ENCODE measurements around the gene HOXA1. TPM values are rescaled to one million over a fixed set of nuclear protein-coding genes. Genes with fewer than 3 reads are reported as not detected.
"Not testable (repeated sequence)": the region's sequence is repeated elsewhere in the genome, so short reads cannot be mapped to it uniquely, and the experiment has no call there.

The HOXA1 gene
- polyA plus RNA-seq, 4 donors: 0.49 to 4.5 (median 0.81) TPM; not detected in 1

DNA sequence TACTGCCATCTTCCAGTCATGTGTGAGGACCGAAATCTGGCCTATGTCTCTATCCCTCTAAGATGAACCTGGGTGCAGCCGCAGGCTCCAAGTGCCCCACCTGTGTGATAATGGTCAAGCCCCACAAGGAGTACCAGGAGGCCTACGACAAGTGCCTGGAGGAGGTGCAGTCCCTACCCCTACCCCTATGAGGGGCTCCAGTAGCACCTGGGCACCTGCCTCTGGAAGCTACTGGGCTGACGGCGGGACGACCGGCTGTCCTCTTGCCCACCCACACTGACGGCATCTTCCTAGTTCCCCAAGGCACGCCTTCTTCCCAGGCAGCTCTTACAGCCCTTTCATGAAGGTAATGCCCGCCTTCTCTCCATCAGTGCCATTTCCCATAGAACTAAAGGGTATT lies 47.4 kb downstream of the HOXA1 start:
- FAIRE-seq: no peak
- Histone ChIP-seq H3K4me3 (ENCODE audit: low read depth in 1 of 3, low read length in 3 of 3) (no peak overlapping the region), H3K4me1 (ENCODE audit: control insufficient read depth in 3 of 3, insufficient read depth in 2 of 3, low read depth in 1 of 3, low read length in 2 of 3) (no peaks in the 10 kb centered on the region), H3K27me3 (ENCODE audit: control insufficient read depth in 3 of 3, insufficient read depth in 3 of 3, low read length in 3 of 3) (no peaks in the 10 kb centered on the region), H3K9me3 (ENCODE audit: control insufficient read depth in 2 of 2, insufficient read depth in 1 of 2, low read depth in 1 of 2, low read length in 1 of 2) (no peaks in the 10 kb centered on the region), H3K36me3 (ENCODE audit: control insufficient read depth in 3 of 3, insufficient read depth in 2 of 3, low read depth in 1 of 3, low read length in 3 of 3) (no peaks in the 10 kb centered on the region), H3K27ac (ENCODE audit: low read depth in 1 of 3, low read length in 2 of 3) (no peak overlapping the region)
- 91 to 93% (median 91%) methylated on average over 10 of the region's 10 CpGs for WGBS, 3 donors
- no peak for DNase-seq

DNA sequence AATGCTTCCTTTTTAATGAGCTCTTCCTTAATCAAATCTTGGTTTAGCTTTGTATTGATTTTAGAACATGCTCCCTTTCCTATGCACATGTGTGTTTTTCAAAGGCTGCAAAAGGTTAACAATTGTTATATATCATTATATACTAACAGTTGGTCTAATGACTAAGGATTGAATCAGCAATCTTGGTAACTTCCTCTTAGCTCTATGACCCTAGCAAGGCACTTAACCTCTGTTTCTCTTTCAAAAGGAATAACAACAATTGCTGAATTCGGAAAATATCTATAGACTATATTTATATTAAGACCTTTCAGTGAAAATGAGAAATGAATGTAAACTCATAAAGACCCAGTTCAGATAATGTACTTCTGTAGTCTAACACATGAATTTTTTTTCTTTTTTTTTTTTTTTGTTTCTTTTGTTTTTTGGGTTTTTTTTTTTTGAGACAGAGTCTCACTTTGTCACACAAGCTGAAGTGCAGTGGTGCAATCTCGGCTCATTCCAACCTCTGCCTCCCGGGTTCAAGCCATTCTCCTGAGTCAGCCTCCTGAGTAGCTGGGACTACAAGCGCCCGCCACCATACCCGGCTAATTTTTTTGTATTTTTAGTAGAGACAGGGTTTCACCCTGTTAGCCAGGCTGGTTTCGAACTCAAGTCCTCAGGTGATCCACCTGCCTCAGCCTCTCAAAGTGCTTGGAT lies 48.8 kb downstream of the HOXA1 start:
- no peaks in the 10 kb centered on the region for H3K36me3 ChIP-seq (ENCODE audit: control insufficient read depth in 3 of 3, insufficient read depth in 2 of 3, low read depth in 1 of 3, low read length in 3 of 3)
- no peak overlapping the region for H3K27ac ChIP-seq (ENCODE audit: low read depth in 1 of 3, low read length in 2 of 3)
- H3K4me3 ChIP-seq (ENCODE audit: low read depth in 1 of 3, low read length in 3 of 3): no peak overlapping the region
- FAIRE-seq (no peak), DNase-seq (no peak)
- 77 to 93% (median 86%) methylated on average over 7 of the region's 7 CpGs for WGBS, 3 donors
- no peaks in the 10 kb centered on the region for H3K27me3 ChIP-seq (ENCODE audit: control insufficient read depth in 3 of 3, insufficient read depth in 3 of 3, low read length in 3 of 3)
- H3K9me3 ChIP-seq (ENCODE audit: control insufficient read depth in 2 of 2, insufficient read depth in 1 of 2, low read depth in 1 of 2, low read length in 1 of 2): no peaks in the 10 kb centered on the region
- no peaks in the 10 kb centered on the region for H3K4me1 ChIP-seq (ENCODE audit: control insufficient read depth in 3 of 3, insufficient read depth in 2 of 3, low read depth in 1 of 3, low read length in 2 of 3)

DNA sequence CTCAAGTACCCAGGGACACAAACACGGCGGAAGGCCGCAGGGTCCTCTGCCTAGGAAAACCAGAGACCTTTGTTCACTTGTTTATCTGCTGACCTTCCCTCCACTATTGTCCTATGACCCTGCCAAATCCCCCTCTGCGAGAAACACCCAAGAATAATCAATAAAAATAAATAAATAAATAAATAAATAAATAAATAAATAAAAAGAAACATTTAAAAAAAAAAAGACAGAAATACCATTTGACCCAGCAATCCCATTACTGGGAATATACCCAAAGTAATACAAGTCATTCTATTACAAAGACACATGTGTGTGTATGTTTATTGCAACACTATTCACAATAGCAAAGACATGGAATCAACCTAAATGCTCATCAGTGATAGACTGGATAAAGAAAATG lies 49.8 kb downstream of the HOXA1 start:
- not testable (repeated sequence) for DNase-seq; H3K36me3 ChIP-seq (ENCODE audit: control insufficient read depth in 3 of 3, insufficient read depth in 2 of 3, low read depth in 1 of 3, low read length in 3 of 3); H3K4me1 ChIP-seq (ENCODE audit: control insufficient read depth in 3 of 3, insufficient read depth in 2 of 3, low read depth in 1 of 3, low read length in 2 of 3); H3K27ac ChIP-seq (ENCODE audit: low read depth in 1 of 3, low read length in 2 of 3); FAIRE-seq; H3K9me3 ChIP-seq (ENCODE audit: control insufficient read depth in 2 of 2, insufficient read depth in 1 of 2, low read depth in 1 of 2, low read length in 1 of 2); H3K4me3 ChIP-seq (ENCODE audit: low read depth in 1 of 3, low read length in 3 of 3); H3K27me3 ChIP-seq (ENCODE audit: control insufficient read depth in 3 of 3, insufficient read depth in 3 of 3, low read length in 3 of 3)
- WGBS, 3 donors: 71 to 86% methylated on average over 1 of the region's 4 CpGs; no CpG with 5 or more reads in 1 of the 3 donors

DNA sequence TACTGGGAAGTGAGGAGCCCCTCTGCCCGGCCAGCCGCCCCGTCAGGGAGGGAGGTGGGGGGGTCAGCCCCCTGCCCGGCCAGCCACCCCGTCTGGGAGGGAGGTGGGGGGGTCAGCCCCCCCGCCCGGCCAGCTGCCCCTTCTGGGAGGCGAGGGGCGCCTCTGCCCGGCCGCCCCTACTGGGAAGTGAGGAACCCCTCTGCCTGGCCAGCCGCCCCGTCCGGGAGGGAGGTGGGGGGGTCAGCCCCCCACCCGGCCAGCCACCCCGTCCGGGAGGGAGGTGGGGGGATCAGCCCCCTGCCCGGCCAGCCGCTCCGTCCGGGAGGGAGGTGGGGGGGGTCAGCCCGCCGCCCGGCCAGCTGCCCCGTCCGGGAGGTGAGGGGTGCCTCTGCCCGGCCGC lies 50.7 kb downstream of the HOXA1 start:
- not testable (repeated sequence) for H3K9me3 ChIP-seq (ENCODE audit: control insufficient read depth in 2 of 2, insufficient read depth in 1 of 2, low read depth in 1 of 2, low read length in 1 of 2); H3K4me1 ChIP-seq (ENCODE audit: control insufficient read depth in 3 of 3, insufficient read depth in 2 of 3, low read depth in 1 of 3, low read length in 2 of 3); DNase-seq; FAIRE-seq; H3K36me3 ChIP-seq (ENCODE audit: control insufficient read depth in 3 of 3, insufficient read depth in 2 of 3, low read depth in 1 of 3, low read length in 3 of 3); H3K27ac ChIP-seq (ENCODE audit: low read depth in 1 of 3, low read length in 2 of 3); H3K4me3 ChIP-seq (ENCODE audit: low read depth in 1 of 3, low read length in 3 of 3); H3K27me3 ChIP-seq (ENCODE audit: control insufficient read depth in 3 of 3, insufficient read depth in 3 of 3, low read length in 3 of 3)
- 93 to 100% (median 96%) methylated on average over 5 to 28 of the region's 28 CpGs for WGBS, 3 donors

Other genes starting within 250 kb of the HOXA1 start
- 10 to 100 TPM in 3 of 4 donors, 1 to 10 TPM in 1; 7.6 to 44.2 (median 14.4) TPM for gene SKAP2, start 231.4 kb downstream of the HOXA1 start, polyA plus RNA-seq
- gene HOXA2, start 6.7 kb upstream of the HOXA1 start, polyA plus RNA-seq: 1 to 10 TPM in 1 of 4 donors, under 1 TPM in 1, not detected in 2; 0.97 to 6.9 TPM
- 10 to 100 TPM in 1 of 4 donors, 1 to 10 TPM in 2, not detected in 1; 2.4 to 15.3 (median 7.9) TPM for gene HOXA4, start 34.8 kb upstream of the HOXA1 start, polyA plus RNA-seq
- 10 to 100 TPM in 1 of 4 donors, 1 to 10 TPM in 2, under 1 TPM in 1; 0.45 to 44.0 (median 5.1) TPM for gene HOXA5, start 47.7 kb upstream of the HOXA1 start, polyA plus RNA-seq
- 10 to 100 TPM in 1 of 4 donors, under 1 TPM in 2, not detected in 1; 0.46 to 29.7 (median 0.81) TPM for gene HOXA6, start 51.8 kb upstream of the HOXA1 start, polyA plus RNA-seq
- 10 to 100 TPM in 1 of 4 donors, 1 to 10 TPM in 1, under 1 TPM in 2; 0.45 to 47.4 (median 1.9) TPM for gene HOXA3, start 56.6 kb upstream of the HOXA1 start, polyA plus RNA-seq
- gene HOXA7, start 60.7 kb upstream of the HOXA1 start, polyA plus RNA-seq: 10 to 100 TPM in 1 of 4 donors, 1 to 10 TPM in 2, not detected in 1; 1.1 to 16.9 (median 1.9) TPM
- gene HOXA9, start 69.5 kb upstream of the HOXA1 start, polyA plus RNA-seq: 10 to 100 TPM in 1 of 4 donors, under 1 TPM in 1, not detected in 2; 0.28 to 74.3 TPM
- gene HOXA10, start 78.3 kb upstream of the HOXA1 start, polyA plus RNA-seq: 10 to 100 TPM in 1 of 4 donors, under 1 TPM in 1, not detected in 2; 0.06 to 19.8 TPM
- under 1 TPM in 1 of 4 donors, not detected in 3; 0.04 TPM for gene HOXA11, start 89.2 kb upstream of the HOXA1 start, polyA plus RNA-seq
- gene HOXA13, start 104.1 kb upstream of the HOXA1 start, polyA plus RNA-seq: under 1 TPM in 1 of 4 donors, not detected in 3; 0.01 TPM
- not detected for gene EVX1, start 146.8 kb upstream of the HOXA1 start, polyA plus RNA-seq

Measured in small intestine (tissue), 7 donors.